Neural progenitor cell (in vitro differentiated cells): Measurements from ENCODE around the gene ARHGDIA. TPM values are rescaled to one million over a fixed set of nuclear protein-coding genes. Genes with fewer than 3 reads are reported as not detected.

Source experiments
- DNase-seq: peaks from one replicate; pipeline ENCODE4 v3.0.0-alpha.2; 2016; ENCODE audit warnings: low spot score
- H2AFZ ChIP-seq: fragments of 200-600 bp; sonication (generic); replicated peaks from 2 replicates; pipeline ENCODE4 v1.6.1; 2016; ENCODE audit warnings: antibody characterized with exemption
- H3F3A ChIP-seq: fragments of 200-600 bp; sonication (generic); 2 replicates; pipeline ENCODE4 v1.6.1; 2016; ENCODE audit warnings: antibody characterized with exemption, low read depth
- H3K27ac ChIP-seq: fragments of 200-600 bp; sonication (generic); 2 replicates; pipeline ENCODE4 v1.5.1; 2016; ENCODE audit warnings: mild to moderate bottlenecking
- H3K27me3 ChIP-seq: fragments of 200-600 bp; sonication (generic); 2 replicates; pipeline ENCODE4 v1.6.1; 2016; ENCODE audit warnings: mild to moderate bottlenecking, moderate library complexity
- H3K36me3 ChIP-seq: fragments of 200-600 bp; sonication (generic); 2 replicates; pipeline ENCODE4 v1.5.1; 2016
- H3K4me1 ChIP-seq: fragments of 200-600 bp; sonication (generic); 2 replicates; pipeline ENCODE4 v1.6.1; 2016; ENCODE audit warnings: mixed run types
- H3K4me2 ChIP-seq: fragments of 200-600 bp; sonication (generic); 2 replicates; pipeline ENCODE4 v1.6.1; 2016
- H3K4me3 ChIP-seq: fragments of 200-600 bp; sonication (generic); 2 replicates; pipeline ENCODE4 v1.5.1; 2016
- H3K79me2 ChIP-seq: fragments of 200-600 bp; sonication (generic); 2 replicates; pipeline ENCODE4 v1.6.1; 2016; ENCODE audit warnings: low read depth
- H3K9ac ChIP-seq: fragments of 200-600 bp; sonication (generic); 2 replicates; pipeline ENCODE4 v1.6.1; 2016
- H3K9me3 ChIP-seq: fragments of 200-600 bp; sonication (generic); 2 replicates; pipeline ENCODE4 v1.5.1; 2016; ENCODE audit warnings: low read depth
- H4K20me1 ChIP-seq: fragments of 200-600 bp; sonication (generic); 2 replicates; pipeline ENCODE4 v1.6.1; 2016; ENCODE audit warnings: low read depth
- H3K27ac Mint-ChIP-seq: 3 replicates; pipeline ENCODE4 v1.8.0; 2021; ENCODE audit warnings: mixed read lengths
- H3K27me3 Mint-ChIP-seq: 2 replicates; pipeline ENCODE4 v1.8.0; 2022; ENCODE audit warnings: low read depth, mild to moderate bottlenecking, inconsistent platforms, moderate library complexity, mixed read lengths; ENCODE audit not compliant: insufficient read depth
- H3K36me3 Mint-ChIP-seq: 3 replicates; pipeline ENCODE4 v1.8.0; 2021; ENCODE audit warnings: mixed read lengths
- H3K4me1 Mint-ChIP-seq: 3 replicates; pipeline ENCODE4 v1.8.0; 2021; ENCODE audit warnings: mixed read lengths
- H3K4me3 Mint-ChIP-seq: 3 replicates; pipeline ENCODE4 v1.8.0; 2021; ENCODE audit warnings: mild to moderate bottlenecking, moderate library complexity, mixed read lengths
- H3K9me3 Mint-ChIP-seq: 3 replicates; pipeline ENCODE4 v1.8.0; 2020; ENCODE audit warnings: mixed read lengths
- CTCF ChIP-seq: fragments of 200-600 bp; sonication (generic); IDR thresholded peaks from 2 replicates; pipeline ENCODE4 v1.5.1; 2017; ENCODE audit warnings: antibody characterized with exemption, mild to moderate bottlenecking
- EZH2 ChIP-seq: fragments of 200-600 bp; sonication (generic); IDR thresholded peaks from 2 replicates; pipeline ENCODE4 v1.6.1; 2017; ENCODE audit warnings: antibody characterized with exemption, mild to moderate bottlenecking, moderate library complexity
- EZH2phosphoT487 ChIP-seq: fragments of 200-600 bp; sonication (generic); IDR thresholded peaks from 2 replicates; pipeline ENCODE4 v1.6.1; 2017; ENCODE audit warnings: antibody characterized with exemption
- total RNA-seq: library from RNA; depleted of rRNA; stranded (reverse); fragments of >200 nt; gene quantifications from 2 replicates; pipeline ENCODE4 v1.2.3, GENCODE V29; 2015; ENCODE audit warnings: low replicate concordance

ARHGDIA gene
- total RNA-seq, 1 donor from 2014 or later = 25.1 TPM

GRCh38 chr17:81908793-81909192 lies 37.7 kb upstream of the ARHGDIA start:
- Histone ChIP-seq H2AFZ (no peak overlapping the region), H3K27ac (no peak overlapping the region), H4K20me1 (peaks cover 28% of the 10 kb centered on the region), H3K4me3 (no peak overlapping the region), H3K9me3 (no peaks in the 10 kb centered on the region), H3F3A (peaks cover 27% of the 10 kb centered on the region), H3K4me1 (peaks cover 6% of the 10 kb centered on the region), H3K27me3 (peaks cover 17% of the 10 kb centered on the region), H3K4me2 (no peak overlapping the region), H3K9ac (no peak overlapping the region), H3K36me3 (no peaks in the 10 kb centered on the region), H3K79me2 (no peaks in the 10 kb centered on the region)
- H3K27ac Mint-ChIP-seq = no peak overlapping the region
- H3K4me1 Mint-ChIP-seq = peaks cover 9% of the 10 kb centered on the region
- H3K9me3 Mint-ChIP-seq = no peaks in the 10 kb centered on the region
- DNase-seq = no peak
- H3K4me3 Mint-ChIP-seq = no peak overlapping the region
- H3K36me3 Mint-ChIP-seq = peaks cover 8% of the 10 kb centered on the region
- no peak for TF ChIP-seq EZH2
- TF ChIP-seq EZH2phosphoT487 = no peak
- TF ChIP-seq CTCF = no peak
- H3K27me3 Mint-ChIP-seq = peaks cover 3% of the 10 kb centered on the region

DNA sequence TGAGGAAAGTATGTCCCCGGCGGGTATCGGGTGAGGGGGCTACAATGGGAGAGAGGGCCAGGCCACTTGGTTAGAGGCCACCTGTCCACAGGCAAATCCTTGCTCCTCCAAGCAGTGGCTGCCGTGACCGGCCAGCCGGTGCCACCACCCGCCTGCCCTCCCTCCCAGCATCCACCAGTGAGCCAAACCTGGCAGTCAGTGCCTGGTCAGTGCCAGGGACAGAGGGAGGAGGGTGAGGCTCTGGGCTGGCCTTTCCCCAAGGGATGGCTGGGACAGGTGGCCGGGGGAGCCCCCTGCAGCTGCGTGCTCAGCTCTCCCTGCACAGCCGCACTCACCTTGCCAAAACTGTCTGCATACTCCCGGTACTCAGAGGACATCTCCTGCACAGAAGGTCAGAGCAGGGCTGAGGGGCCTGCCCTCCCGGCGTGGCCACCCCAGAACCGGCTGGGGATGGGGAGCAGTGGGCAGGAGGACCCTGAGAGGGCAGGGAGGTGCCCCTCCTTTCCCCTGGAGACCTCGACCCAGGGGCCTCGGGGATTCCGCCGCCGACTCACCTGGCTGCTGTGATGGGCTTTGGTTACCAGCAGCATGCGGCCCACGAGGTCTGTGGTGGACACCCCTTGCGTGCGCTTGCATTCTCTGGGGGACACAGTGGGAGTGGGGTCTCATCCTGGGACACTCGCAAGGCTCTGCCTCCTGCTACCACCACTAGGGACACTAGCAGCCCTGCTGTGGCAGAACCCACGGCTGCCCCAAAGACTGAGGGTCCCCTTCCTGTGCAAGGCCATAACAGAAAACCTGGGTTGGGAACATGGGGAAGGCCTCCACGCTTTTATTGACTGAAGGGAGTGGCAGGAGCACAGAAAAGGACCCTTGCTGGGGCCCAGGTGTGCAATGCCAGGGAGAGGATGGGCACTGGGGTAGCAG lies 36.3 kb upstream of the ARHGDIA start:
- peaks cover 5% of the 10 kb centered on the region for H3K27me3 Mint-ChIP-seq
- peaks cover 6% of the 10 kb centered on the region for H3K4me1 ChIP-seq

DNA sequence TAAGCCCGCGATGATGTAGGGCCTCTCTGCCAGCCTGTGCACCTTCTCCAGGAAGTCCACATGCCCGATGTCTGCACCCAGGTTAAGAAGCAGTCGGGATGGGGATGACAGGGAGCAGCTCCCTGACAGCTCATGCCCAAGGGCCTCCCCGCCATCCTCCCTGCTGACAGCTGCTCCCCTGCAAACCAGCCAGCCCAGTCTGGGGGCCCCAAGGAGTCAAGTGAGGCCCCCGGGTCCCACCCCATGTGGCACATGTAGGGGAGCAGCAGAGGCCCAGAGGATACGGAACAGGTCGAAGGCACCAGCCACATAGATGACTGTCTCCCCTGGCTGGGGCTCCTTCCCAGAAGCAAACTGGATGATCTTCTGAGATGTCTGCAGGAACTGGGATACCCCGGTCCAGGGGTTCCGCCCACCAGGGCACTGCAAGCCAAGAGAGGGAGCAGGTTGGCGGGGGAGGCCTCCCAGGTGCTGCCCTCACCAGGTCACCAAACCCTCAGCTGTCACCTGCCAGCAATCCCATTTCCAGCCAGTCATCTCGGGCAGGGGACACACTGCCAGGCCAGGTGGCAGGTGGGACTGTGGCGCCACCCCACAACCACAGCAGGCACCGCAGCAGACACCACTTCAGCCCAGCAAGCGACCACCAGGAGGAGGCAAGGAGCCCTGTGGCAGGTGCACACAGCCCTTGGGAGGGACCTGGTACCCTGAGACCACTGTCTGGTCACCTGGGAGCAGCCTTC lies 35.5 kb upstream of the ARHGDIA start:
- Mint-ChIP-seq H3K4me1 (peaks cover 9% of the 10 kb centered on the region), H3K36me3 (no peaks in the 10 kb centered on the region), H3K27ac (no peak overlapping the region), H3K27me3 (peaks cover 5% of the 10 kb centered on the region), H3K4me3 (no peak overlapping the region), H3K9me3 (no peaks in the 10 kb centered on the region)
- Histone ChIP-seq H3K36me3 (no peaks in the 10 kb centered on the region), H4K20me1 (peaks cover 23% of the 10 kb centered on the region), H3K4me2 (no peak overlapping the region), H2AFZ (no peak overlapping the region), H3K9ac (no peak overlapping the region), H3K4me3 (no peak overlapping the region), H3K79me2 (no peaks in the 10 kb centered on the region), H3K4me1 (peaks cover 9% of the 10 kb centered on the region), H3K27me3 (peaks cover 37% of the 10 kb centered on the region), H3K9me3 (no peaks in the 10 kb centered on the region), H3F3A (peaks cover 18% of the 10 kb centered on the region), H3K27ac (no peak overlapping the region)
- no peak for DNase-seq
- TF ChIP-seq CTCF (peak; percentile 26), EZH2phosphoT487 (no peak), EZH2 (no peak)

More for the DNA sequence above, 36.3 kb upstream of the ARHGDIA start:
- Histone ChIP-seq H3K9me3 (no peaks in the 10 kb centered on the region), H2AFZ (no peak overlapping the region), H3K79me2 (no peaks in the 10 kb centered on the region), H3K36me3 (no peaks in the 10 kb centered on the region), H3K4me3 (no peak overlapping the region), H3K4me2 (no peak overlapping the region), H3F3A (peaks cover 26% of the 10 kb centered on the region), H3K27ac (no peak overlapping the region), H3K27me3 (peaks cover 29% of the 10 kb centered on the region), H3K9ac (no peak overlapping the region), H4K20me1 (peaks cover 28% of the 10 kb centered on the region)
- Mint-ChIP-seq H3K4me1 (peaks cover 9% of the 10 kb centered on the region), H3K9me3 (no peaks in the 10 kb centered on the region), H3K36me3 (no peaks in the 10 kb centered on the region), H3K27ac (no peak overlapping the region), H3K4me3 (no peak overlapping the region)
- no peak for TF ChIP-seq EZH2
- TF ChIP-seq CTCF = peak; percentile 4
- TF ChIP-seq EZH2phosphoT487 = no peak
- no peak for DNase-seq
